ENCODE data around the gene CNOT3. TPM values are rescaled to one million over a fixed set of nuclear protein-coding genes. Genes with fewer than 3 reads are reported as not detected.
"Not testable (repeated sequence)": the region's sequence is repeated elsewhere in the genome, so short reads cannot be mapped to it uniquely, and the experiment has no call there.

Gene CNOT3
- total RNA-seq, 1 donor from 2014 or later = 53.2 TPM

DNA sequence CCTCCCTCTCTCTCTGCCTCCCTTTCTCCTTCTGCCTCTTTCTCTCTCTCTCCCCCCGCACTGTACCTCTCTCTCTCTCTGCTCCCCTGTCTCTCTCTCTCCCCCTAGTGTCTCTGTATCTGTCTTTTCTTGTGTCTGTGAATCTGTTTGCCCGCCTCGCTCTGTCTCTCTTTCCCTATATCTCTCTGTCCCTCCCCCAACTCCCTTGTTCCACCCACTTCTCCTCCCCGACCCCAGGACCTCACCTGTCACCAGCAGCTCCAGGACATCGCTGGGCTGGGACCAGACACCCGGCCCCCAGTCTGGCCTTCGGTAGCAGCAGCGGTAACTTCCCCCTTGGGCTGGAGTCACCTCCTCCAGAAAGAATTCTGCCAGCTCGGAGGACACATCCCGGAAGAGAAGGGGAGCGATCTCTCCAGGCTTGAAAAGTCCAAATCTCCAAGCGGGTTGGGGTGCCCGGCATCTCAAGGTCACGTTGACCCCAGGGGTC, 40.9 kb upstream of the CNOT3 start:
- peaks cover 3% of the 10 kb centered on the region for H3K9me3 Mint-ChIP-seq
- H3K27me3 Mint-ChIP-seq = peaks cover 12% of the 10 kb centered on the region
- no peak for DNase-seq
- TF ChIP-seq, protein P1, sequence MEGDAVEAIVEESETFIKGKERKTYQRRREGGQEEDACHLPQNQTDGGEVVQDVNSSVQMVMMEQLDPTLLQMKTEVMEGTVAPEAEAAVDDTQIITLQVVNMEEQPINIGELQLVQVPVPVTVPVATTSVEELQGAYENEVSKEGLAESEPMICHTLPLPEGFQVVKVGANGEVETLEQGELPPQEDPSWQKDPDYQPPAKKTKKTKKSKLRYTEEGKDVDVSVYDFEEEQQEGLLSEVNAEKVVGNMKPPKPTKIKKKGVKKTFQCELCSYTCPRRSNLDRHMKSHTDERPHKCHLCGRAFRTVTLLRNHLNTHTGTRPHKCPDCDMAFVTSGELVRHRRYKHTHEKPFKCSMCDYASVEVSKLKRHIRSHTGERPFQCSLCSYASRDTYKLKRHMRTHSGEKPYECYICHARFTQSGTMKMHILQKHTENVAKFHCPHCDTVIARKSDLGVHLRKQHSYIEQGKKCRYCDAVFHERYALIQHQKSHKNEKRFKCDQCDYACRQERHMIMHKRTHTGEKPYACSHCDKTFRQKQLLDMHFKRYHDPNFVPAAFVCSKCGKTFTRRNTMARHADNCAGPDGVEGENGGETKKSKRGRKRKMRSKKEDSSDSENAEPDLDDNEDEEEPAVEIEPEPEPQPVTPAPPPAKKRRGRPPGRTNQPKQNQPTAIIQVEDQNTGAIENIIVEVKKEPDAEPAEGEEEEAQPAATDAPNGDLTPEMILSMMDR (IDR thresholded peaks at IDR 0.05) = no peak
- POLR2A ChIA-PET = interaction anchor here (0.6 to 1.3 kb wide), 4 partner anchors 13 to 352 kb away, joined by 3 to 16 read pairs (median 4); partner anchors contain the start of genes PRPF31 and TFPT
- intact Hi-C loops (cut with micrococcal nuclease) = no loop called here
- peaks cover 9% of the 10 kb centered on the region for H3K4me1 Mint-ChIP-seq
- H3K27ac Mint-ChIP-seq = peak overlapping the region; percentile 26
- H3K4me3 Mint-ChIP-seq = peak overlapping the region; percentile 70
- ATAC-seq (ENCODE audit: low read depth) = peak; percentile 43
- CTCF ChIA-PET = no interaction called here
- H3K36me3 Mint-ChIP-seq (ENCODE audit: low read depth) = no peaks in the 10 kb centered on the region

DNA sequence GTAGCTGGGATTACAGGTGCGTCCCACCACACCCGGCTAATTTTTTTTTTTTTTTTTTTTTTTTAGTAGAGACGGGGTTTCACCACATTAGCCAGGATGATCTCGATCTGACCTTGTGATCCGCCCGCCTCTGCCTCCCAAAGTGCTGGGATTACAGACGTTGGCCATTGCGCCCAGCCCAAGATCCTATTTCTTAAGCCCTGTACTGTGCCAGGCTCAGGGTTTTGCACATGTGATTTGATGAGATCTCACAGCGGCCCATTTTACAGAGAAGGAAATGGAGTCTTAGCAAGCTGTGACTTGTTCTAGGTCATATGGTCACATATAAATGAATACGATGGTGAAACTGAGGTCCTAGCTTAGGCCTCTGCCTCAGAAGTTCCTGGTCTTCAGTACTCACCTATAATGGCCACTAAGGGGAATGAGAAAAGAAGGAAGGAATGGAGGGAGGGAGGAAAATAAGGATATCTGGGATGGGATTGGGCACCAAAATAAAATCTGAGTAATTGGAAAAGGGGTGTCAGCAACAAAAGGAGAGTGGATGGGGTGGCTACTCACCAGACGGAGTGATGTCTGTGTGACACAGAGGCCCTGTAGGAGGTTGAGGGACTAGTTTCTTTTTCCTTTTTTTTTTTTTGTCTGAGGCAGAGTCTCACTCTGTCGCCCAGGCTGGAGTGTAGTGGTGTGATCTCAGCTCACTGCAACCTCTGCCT, 38.2 kb upstream of the CNOT3 start:
- peaks cover 4% of the 10 kb centered on the region for H3K36me3 Mint-ChIP-seq (ENCODE audit: low read depth)
- H3K27me3 Mint-ChIP-seq = peaks cover 6% of the 10 kb centered on the region
- peaks cover 23% of the 10 kb centered on the region for H3K4me1 Mint-ChIP-seq
- intact Hi-C loops (cut with micrococcal nuclease) = no loop called here
- ChIA-PET POLR2A (interaction anchor here (0.9 to 1.4 kb wide), 2 partner anchors 16 to 38 kb away, joined by 3 read pairs; partner anchors contain the start of genes CNOT3, PRPF31 and TFPT), CTCF (no interaction called here)
- peaks cover 1% of the 10 kb centered on the region for H3K9me3 Mint-ChIP-seq
- ATAC-seq (ENCODE audit: low read depth) (no peak), DNase-seq (no peak)
- H3K27ac Mint-ChIP-seq = no peak overlapping the region
- TF ChIP-seq, protein P1 (IDR thresholded peaks at IDR 0.05) = no peak
- no peak overlapping the region for H3K4me3 Mint-ChIP-seq

DNA sequence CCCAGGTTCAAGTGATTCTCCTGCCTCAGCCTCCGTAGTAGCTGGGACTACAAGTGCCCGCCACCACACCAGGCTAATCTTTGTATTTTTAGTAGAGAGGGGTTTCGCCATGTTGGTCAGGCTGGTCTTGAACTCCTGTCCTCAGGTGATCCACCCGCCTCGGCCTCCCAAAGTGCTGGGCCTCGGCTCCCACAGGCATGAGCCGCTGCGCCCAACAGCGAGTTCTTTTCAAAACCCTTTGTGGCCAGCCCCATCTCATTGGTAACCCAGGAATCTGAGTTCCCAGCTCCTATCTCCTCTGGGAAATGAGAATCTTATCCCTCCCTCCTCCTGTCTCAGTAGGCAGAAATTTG, 37.7 kb upstream of the CNOT3 start:
- peaks cover 21% of the 10 kb centered on the region for H3K4me1 Mint-ChIP-seq
- DNase-seq; ATAC-seq (ENCODE audit: low read depth); H3K9me3 Mint-ChIP-seq; H3K27ac Mint-ChIP-seq; H3K4me3 Mint-ChIP-seq; H3K36me3 Mint-ChIP-seq (ENCODE audit: low read depth); H3K27me3 Mint-ChIP-seq; CTCF ChIA-PET: not testable (repeated sequence)
- intact Hi-C loops (cut with micrococcal nuclease) = loop anchor here (5.0 kb wide), 3 partner anchors 233 to 1463 kb away; partner anchors contain the start of genes MYADM and ZNF83
- POLR2A ChIA-PET = interaction anchor here (1.4 kb wide), 1 partner anchor 37 kb away, joined by 3 read pairs; the partner anchor contains the start of gene CNOT3

DNA sequence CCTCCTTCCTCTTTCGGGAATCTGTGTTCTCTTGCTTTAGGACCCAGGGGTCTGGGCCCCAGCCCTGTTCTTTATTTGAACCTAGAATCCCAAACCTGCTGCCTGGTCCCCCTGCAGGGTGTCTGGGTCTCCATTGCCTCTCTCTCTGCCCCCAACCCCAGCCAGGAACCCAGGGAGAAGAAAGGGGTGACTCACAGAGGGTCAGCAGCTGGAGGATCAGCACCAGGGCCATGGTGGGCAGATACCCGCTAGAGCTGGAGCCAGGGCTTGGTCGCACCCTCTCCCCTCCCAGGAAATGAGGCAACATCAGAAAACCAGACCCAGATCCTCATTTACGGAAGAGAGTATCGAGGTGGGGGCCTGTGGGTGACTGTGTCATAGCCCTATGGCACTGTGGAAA, 37.0 kb upstream of the CNOT3 start, which contains the start of gene OSCAR:
Gene OSCAR (minus strand): TSS at position 243 of the 400 bp plus-strand sequence. CDS start 11 bp downstream, at position 232.
- CTCF ChIA-PET = no interaction called here
- peaks cover 7% of the 10 kb centered on the region for H3K36me3 Mint-ChIP-seq (ENCODE audit: low read depth)
- DNase-seq = no peak
- POLR2A ChIA-PET = no interaction called here
- peaks cover 21% of the 10 kb centered on the region for H3K4me1 Mint-ChIP-seq
- no peak for ATAC-seq (ENCODE audit: low read depth)
- TF ChIP-seq, protein P1 (IDR thresholded peaks at IDR 0.05) = no peak
- H3K27ac Mint-ChIP-seq = peak within 1 kb of the TSS; percentile 18
- intact Hi-C loops (cut with micrococcal nuclease) = loop anchor here (5.0 kb wide), 3 partner anchors 233 to 1463 kb away; partner anchors contain the start of genes MYADM and ZNF83
- peak within 1 kb of the TSS; percentile 47 for H3K4me3 Mint-ChIP-seq
- no peaks in the 10 kb centered on the region for H3K9me3 Mint-ChIP-seq
- H3K27me3 Mint-ChIP-seq = peaks cover 5% of the 10 kb centered on the region

DNA sequence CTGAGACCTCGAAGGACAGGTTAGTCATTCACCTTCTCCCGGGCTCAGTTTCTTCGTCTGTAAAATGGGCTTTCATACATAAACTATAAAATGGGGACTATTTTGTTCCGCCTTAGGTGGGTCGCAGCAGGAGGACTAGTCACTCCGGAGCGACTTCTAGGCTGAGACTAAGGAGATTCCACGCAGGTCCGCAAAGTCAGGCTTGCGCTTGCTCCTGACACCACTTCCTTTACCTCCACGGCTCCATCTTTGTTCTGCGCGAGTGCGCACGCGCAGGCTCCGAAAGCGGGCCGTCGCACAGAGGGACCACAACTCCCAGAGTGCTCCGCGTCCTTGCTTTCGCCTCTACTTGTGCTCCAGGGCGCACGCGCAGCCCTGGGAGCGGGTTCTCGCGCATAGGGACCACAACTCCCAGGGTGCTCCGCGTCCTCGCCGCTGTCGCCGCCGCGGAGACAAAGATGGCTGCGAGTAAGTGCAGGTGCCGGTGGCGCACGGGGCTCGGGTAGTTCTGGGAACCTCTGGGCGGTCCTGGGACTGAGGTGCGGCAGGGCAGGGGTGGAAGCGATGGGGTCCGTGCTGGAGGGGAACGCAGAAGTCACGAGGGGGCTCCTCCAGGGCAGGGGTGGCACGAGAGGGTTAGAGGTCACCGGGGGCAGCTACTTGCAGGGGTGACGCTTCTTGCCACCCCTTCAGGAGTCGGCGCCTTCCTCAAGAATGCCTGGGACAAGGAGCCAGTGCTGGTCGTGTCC, 35.0 kb upstream of the CNOT3 start, which contains the start of gene NDUFA3:
Gene NDUFA3 (plus strand): TSS at position 435 of the 749 bp plus-strand sequence. CDS start 24 bp downstream, at position 459.
- peak; percentile 97 for ATAC-seq (ENCODE audit: low read depth)
- Mint-ChIP-seq H3K27ac (peak within 1 kb of the TSS; percentile 93), H3K27me3 (no peaks in the 10 kb centered on the region), H3K36me3 (ENCODE audit: low read depth) (peaks cover 27% of the 10 kb centered on the region), H3K4me3 (peak within 1 kb of the TSS; percentile 99), H3K9me3 (no peaks in the 10 kb centered on the region), H3K4me1 (peaks cover 15% of the 10 kb centered on the region)
- TF ChIP-seq, protein P1 (IDR thresholded peaks at IDR 0.05) = no peak
- intact Hi-C loops (cut with micrococcal nuclease) = loop anchor here (1.0 to 5.0 kb wide), 8 partner anchors 13 to 1465 kb away; partner anchors contain the start of genes CNOT3, LENG1, MYADM and PRPF31
- DNase-seq = peak; percentile 93
- ChIA-PET POLR2A (interaction anchor here (0.5 to 3.5 kb wide), 9 partner anchors 12 to 1913 kb away, joined by 3 to 39 read pairs (median 5); partner anchors contain the start of genes CNOT3, LENG1, MBOAT7 and MYADM), CTCF (no interaction called here)
